Hepatocyte (in vitro differentiated cells): ENCODE measurements around the gene ERBB4. TPM values are rescaled to one million over a fixed set of nuclear protein-coding genes. Genes with fewer than 3 reads are reported as not detected.

ENCODE experiments used
- DNase-seq: peaks from one replicate; pipeline ENCODE4 v3.0.0-alpha.2; 2016; ENCODE audit warnings: low spot score
- H2AFZ ChIP-seq: fragments of 200-600 bp; sonication (generic); 2 replicates; pipeline ENCODE4 v1.6.0; 2016; ENCODE audit warnings: antibody characterized with exemption, mild to moderate bottlenecking
- H3K27ac ChIP-seq: fragments of 200-600 bp; sonication (generic); 2 replicates; pipeline ENCODE4 v1.5.1; 2016; ENCODE audit warnings: mild to moderate bottlenecking
- H3K27me3 ChIP-seq: fragments of 200-600 bp; sonication (generic); 2 replicates; pipeline ENCODE4 v1.6.1; 2016
- H3K36me3 ChIP-seq: fragments of 200-600 bp; sonication (generic); replicated peaks from 2 replicates; pipeline ENCODE4 v1.5.1; 2016; ENCODE audit warnings: low read depth; ENCODE audit not compliant: insufficient read depth
- H3K4me1 ChIP-seq: fragments of 200-600 bp; sonication (generic); 2 replicates; pipeline ENCODE4 v1.5.1; 2016; ENCODE audit warnings: mild to moderate bottlenecking, moderate library complexity; ENCODE audit not compliant: insufficient read depth
- H3K4me2 ChIP-seq: fragments of 200-600 bp; sonication (generic); 2 replicates; pipeline ENCODE4 v1.6.0; 2016
- H3K4me3 ChIP-seq: fragments of 200-600 bp; sonication (generic); 2 replicates; pipeline ENCODE4 v1.5.1; 2016; ENCODE audit warnings: mild to moderate bottlenecking
- H3K79me2 ChIP-seq: fragments of 200-600 bp; sonication (generic); 2 replicates; pipeline ENCODE4 v1.6.0; 2017; ENCODE audit warnings: mild to moderate bottlenecking
- H3K9me2 ChIP-seq: fragments of 200-600 bp; sonication (generic); replicated peaks from 2 replicates; pipeline ENCODE4 v1.6.0; 2017; ENCODE audit warnings: mild to moderate bottlenecking; ENCODE audit not compliant: insufficient read depth
- H3K9me3 ChIP-seq: fragments of 200-600 bp; sonication (generic); 2 replicates; pipeline ENCODE4 v1.5.1; 2016; ENCODE audit warnings: low read depth, mild to moderate bottlenecking
- H4K20me1 ChIP-seq: fragments of 200-600 bp; sonication (generic); 2 replicates; pipeline ENCODE4 v1.6.0; 2016; ENCODE audit warnings: mild to moderate bottlenecking; ENCODE audit not compliant: insufficient read depth, poor library complexity, severe bottlenecking
- CTCF ChIP-seq: fragments of 200-600 bp; sonication (generic); IDR thresholded peaks from 2 replicates; pipeline ENCODE4 v1.5.1; 2016; ENCODE audit warnings: antibody characterized with exemption, mild to moderate bottlenecking; ENCODE audit not compliant: poor library complexity
- EZH2 ChIP-seq: fragments of 200-600 bp; sonication (generic); IDR thresholded peaks from 2 replicates; pipeline ENCODE4 v1.6.1; 2016; ENCODE audit warnings: antibody characterized with exemption, mild to moderate bottlenecking, borderline replicate concordance
- EZH2phosphoT487 ChIP-seq: fragments of 200-600 bp; sonication (generic); IDR thresholded peaks from one replicate; pipeline ENCODE4 v1.6.1; 2018; ENCODE audit warnings: antibody characterized with exemption, mild to moderate bottlenecking, low read depth, moderate library complexity; ENCODE audit not compliant: unreplicated experiment, severe bottlenecking
- WGBS: methylation state at CpG from one replicate; pipeline ENCODE4 v1.1.6; 2016; ENCODE audit warnings: low lambda C conversion rate; ENCODE audit errors: missing lambda C conversion rate; 5-methylcytosine and 5-hydroxymethylcytosine counted together
- polyA plus RNA-seq: library from polyadenylated mRNA; unstranded; fragments of >200 nt; fragmentation: Nextera tagmentation; extraction: Ambion mirVana; gene quantifications from 2 replicates; pipeline ENCODE4 v1.2.1, GENCODE V29; 2016
- total RNA-seq: library from RNA; depleted of rRNA; stranded (reverse); fragments of >200 nt; gene quantifications from 2 replicates; pipeline ENCODE4 v1.2.3, GENCODE V29; 2014

ERBB4 gene
- total and polyA plus RNA-seq, 2 experiments from 2014 or later: 3.4 to 3.9 TPM

GRCh38 chr2:212032032-212032431 is 506.6 kb downstream of the ERBB4 start:
- no peak overlapping the region for H3K4me2 ChIP-seq

GRCh38 chr2:212030709-212031108 is 507.9 kb downstream of the ERBB4 start:
- no peak overlapping the region for H3K4me2 ChIP-seq
- H3K4me1 ChIP-seq: no peaks in the 10 kb centered on the region
- H2AFZ ChIP-seq: no peak overlapping the region
- no peaks in the 10 kb centered on the region for H4K20me1 ChIP-seq
- no peak for DNase-seq
- 42% methylated on average over 4 of the region's 4 CpGs for WGBS
- no peak overlapping the region for H3K27ac ChIP-seq
- TF ChIP-seq EZH2 (no peak), EZH2phosphoT487 (no peak), CTCF (no peak)
- no peaks in the 10 kb centered on the region for H3K79me2 ChIP-seq
- no peaks in the 10 kb centered on the region for H3K36me3 ChIP-seq
- H3K9me2 ChIP-seq: no peaks in the 10 kb centered on the region
- H3K9me3 ChIP-seq: no peaks in the 10 kb centered on the region
- no peaks in the 10 kb centered on the region for H3K27me3 ChIP-seq
- H3K4me3 ChIP-seq: no peak overlapping the region

More at GRCh38 chr2:212032032-212032431, 506.6 kb downstream of the ERBB4 start:
- DNase-seq: no peak
- Histone ChIP-seq H3K27ac (no peak overlapping the region), H3K4me3 (no peak overlapping the region), H4K20me1 (no peaks in the 10 kb centered on the region), H3K9me2 (no peaks in the 10 kb centered on the region), H3K4me1 (no peaks in the 10 kb centered on the region), H3K27me3 (no peaks in the 10 kb centered on the region), H3K36me3 (no peaks in the 10 kb centered on the region), H2AFZ (no peak overlapping the region), H3K9me3 (no peaks in the 10 kb centered on the region), H3K79me2 (no peaks in the 10 kb centered on the region)
- TF ChIP-seq EZH2 (no peak), EZH2phosphoT487 (no peak), CTCF (no peak)
- 41% methylated on average over 1 of the region's 1 CpG for WGBS

GRCh38 chr2:212028798-212029394 is 509.7 kb downstream of the ERBB4 start:
- Histone ChIP-seq H3K4me3 (no peak overlapping the region), H2AFZ (no peak overlapping the region), H3K27ac (no peak overlapping the region), H3K27me3 (no peaks in the 10 kb centered on the region), H3K79me2 (no peaks in the 10 kb centered on the region), H3K9me2 (no peaks in the 10 kb centered on the region), H3K36me3 (no peaks in the 10 kb centered on the region), H3K9me3 (no peaks in the 10 kb centered on the region), H3K4me2 (no peak overlapping the region), H4K20me1 (no peaks in the 10 kb centered on the region), H3K4me1 (no peaks in the 10 kb centered on the region)
- no peak for DNase-seq
- 53% methylated on average over 5 of the region's 5 CpGs for WGBS
- TF ChIP-seq EZH2phosphoT487 (no peak), EZH2 (no peak), CTCF (no peak)
